GM18519 (cell line): ENCODE data around the gene RTN4RL1.
"Not testable (repeated sequence)": the region's sequence is repeated elsewhere in the genome, so short reads cannot be mapped to it uniquely, and the experiment has no call there.

Experiments used
- ATAC-seq: cut with Tn5 transposase; IDR thresholded peaks from one replicate; pipeline ENCODE4 v1.9.1; 2021; ENCODE audit warnings: mild to moderate bottlenecking, moderate library complexity; ENCODE audit not compliant: unreplicated experiment, low FRiP score

Gene RTN4RL1

GRCh38 chr17:2008332-2009126, 16.6 kb downstream of the RTN4RL1 start:
- no peak for ATAC-seq

- no peak for ATAC-seq
Observed at GRCh38 chr17:2004435-2004952, 20.6 kb downstream of the RTN4RL1 start.

- no peak for ATAC-seq
Observed at GRCh38 chr17:2003525-2003924, 21.6 kb downstream of the RTN4RL1 start.

- ATAC-seq = no peak
Observed at GRCh38 chr17:2002767-2003329, 22.3 kb downstream of the RTN4RL1 start.

- no peak for ATAC-seq
Observed at GRCh38 chr17:1999557-2000251, 25.4 kb downstream of the RTN4RL1 start.

- no peak for ATAC-seq
Observed at GRCh38 chr17:1997927-1998742, 27.0 kb downstream of the RTN4RL1 start.

GRCh38 chr17:1997289-1997926, 27.7 kb downstream of the RTN4RL1 start:
- no peak for ATAC-seq

GRCh38 chr17:1996800-1997288, 28.3 kb downstream of the RTN4RL1 start:
- no peak for ATAC-seq

- no peak for ATAC-seq
Observed at GRCh38 chr17:1995907-1996799, 29.0 kb downstream of the RTN4RL1 start.

- ATAC-seq = no peak
Observed at GRCh38 chr17:1995321-1995892, 29.7 kb downstream of the RTN4RL1 start.

GRCh38 chr17:1994707-1995106, 30.4 kb downstream of the RTN4RL1 start:
- ATAC-seq = no peak

- ATAC-seq = no peak
Observed at GRCh38 chr17:1992541-1992940, 32.6 kb downstream of the RTN4RL1 start.

GRCh38 chr17:1989135-1989534, 36.0 kb downstream of the RTN4RL1 start:
- no peak for ATAC-seq

- no peak for ATAC-seq
Observed at GRCh38 chr17:1986783-1987451, 38.2 kb downstream of the RTN4RL1 start.

GRCh38 chr17:1985686-1986085, 39.4 kb downstream of the RTN4RL1 start:
- no peak for ATAC-seq

- ATAC-seq = no peak
Observed at GRCh38 chr17:1985093-1985492, 40.0 kb downstream of the RTN4RL1 start.

GRCh38 chr17:1982793-1983366, 42.3 kb downstream of the RTN4RL1 start:
- ATAC-seq = not testable (repeated sequence)
